H1 (cell line): ENCODE results near the gene NDUFS8. TPM values are rescaled to one million over a fixed set of nuclear protein-coding genes. Genes with fewer than 3 reads are reported as not detected.

ENCODE experiments used
- CHD7 ChIP-seq: fragments of 300-600 bp; sonication (generic); IDR thresholded peaks from 2 replicates; pipeline ENCODE4 v1.7.1; 2012; ENCODE audit warnings: low read length, moderate library complexity, mild to moderate bottlenecking, inconsistent platforms; ENCODE audit not compliant: insufficient replicate concordance
- RBBP5 ChIP-seq: IDR thresholded peaks from 2 replicates; pipeline ENCODE4 v1.7.1; 2012; ENCODE audit warnings: low read depth, mild to moderate bottlenecking, inconsistent platforms, low read length, moderate library complexity, borderline replicate concordance
- SP4 ChIP-seq: IDR thresholded peaks from 2 replicates; pipeline ENCODE4 v1.6.1; 2012; ENCODE audit warnings: low read length, inconsistent platforms
- SUZ12 ChIP-seq: fragments of 200-600 bp; sonication (generic); IDR thresholded peaks from 2 replicates; pipeline ENCODE4 v1.6.1; 2012; ENCODE audit warnings: mild to moderate bottlenecking, inconsistent platforms, low read length, moderate library complexity, mixed read lengths
- ZNF274 ChIP-seq: IDR thresholded peaks from 2 replicates; pipeline ENCODE4 v1.7.0; 2012; ENCODE audit warnings: low read length, borderline replicate concordance; ENCODE audit errors: extremely low read depth
- polyA plus RNA-seq, 7 experiments: library from polyadenylated mRNA; depleted of rRNA in 3 of 7; stranded (reverse) in 5 of 7; unstranded in 2 of 7; fragments of >200 nt in 5 of 7; fragments of 200-250 nt in 2 of 7; gene quantifications; 1 replicate in 5 of 7; 2 replicates in 1 of 7; 4 replicates in 1 of 7; pipeline versions ENCODE4 v1.2.1 to v1.2.3, GENCODE V29; 2011 to 2013; ENCODE audit warnings: missing spikeins in 2 of 7, mixed read lengths in 2 of 7
- total RNA-seq: library from RNA; stranded (reverse); fragmentation: NEBNext Ultra II Directional; extraction: Animal tissue kit (Norgen Biotek cat#: 25700); gene quantifications from 2 replicates; pipeline ENCODE4 v1.2.1, GENCODE V29; 2021

The NDUFS8 gene
- total and polyA plus RNA-seq, 2 of the 8 experiments (the other 6 are each of a cell fraction or from before 2014, with no cell fraction given) = 182 to 291 TPM

- TF ChIP-seq CHD7 (no peak), SP4 (no peak), ZNF274 (no peak), RBBP5 (no peak), SUZ12 (no peak)
- TF ChIP-seq, all 59 proteins: peak for 0
Measured at GRCh38 chr11:68033708-68034045, 3.2 kb downstream of the NDUFS8 start (continued).
